HEK293 (cell line): ENCODE results near the gene ALDOC.

ENCODE experiments used
- ATF2 ChIP-seq: fragments of 450-650 bp; formaldehyde crosslinking; IDR thresholded peaks from 2 replicates; pipeline ENCODE4 v1.5.1; 2016; ENCODE audit warnings: missing biosample characterization, missing genetic modification characterization, low read depth
- HOXA7 ChIP-seq: sonication (generic); formaldehyde crosslinking; IDR thresholded peaks from 2 replicates; pipeline ENCODE4 v1.8.1; 2022; ENCODE audit warnings: missing genetic modification reagents, borderline replicate concordance
- HOXD13 ChIP-seq: sonication (generic); formaldehyde crosslinking; IDR thresholded peaks from 2 replicates; pipeline ENCODE4 v1.8.0; 2022; ENCODE audit warnings: missing genetic modification reagents, borderline replicate concordance
- IKZF3 ChIP-seq: fragments of 450-650 bp; IDR thresholded peaks from 2 replicates; pipeline ENCODE4 v1.5.0; 2018; ENCODE audit warnings: missing biosample characterization, mild to moderate bottlenecking, missing genetic modification characterization, moderate library complexity
- OSR2 ChIP-seq: fragments of 450-650 bp; formaldehyde crosslinking; IDR thresholded peaks from 2 replicates; pipeline ENCODE4 v1.5.1; 2016; ENCODE audit warnings: missing biosample characterization, missing genetic modification characterization
- PBX3 ChIP-seq: sonication (generic); formaldehyde crosslinking; IDR thresholded peaks from 2 replicates; pipeline ENCODE4 v1.8.1; 2022; ENCODE audit warnings: mild to moderate bottlenecking, moderate library complexity, missing genetic modification reagents
- RBAK ChIP-seq: fragments of 450-650 bp; formaldehyde crosslinking; IDR thresholded peaks from 2 replicates; pipeline ENCODE4 v1.5.1; 2016; ENCODE audit warnings: missing biosample characterization, missing genetic modification characterization
- SCRT1 ChIP-seq: fragments of 450-650 bp; formaldehyde crosslinking; IDR thresholded peaks from 2 replicates; pipeline ENCODE4 v1.5.1; 2016; ENCODE audit warnings: missing biosample characterization, missing genetic modification characterization, borderline replicate concordance
- SP7 ChIP-seq: fragments of 450-650 bp; formaldehyde crosslinking; IDR thresholded peaks from 2 replicates; pipeline ENCODE4 v1.5.1; 2016; ENCODE audit warnings: missing biosample characterization, missing genetic modification characterization
- TCF7L2 ChIP-seq: IDR thresholded peaks from 2 replicates; pipeline ENCODE4 v1.6.1; 2011; ENCODE audit warnings: low read depth, mild to moderate bottlenecking, inconsistent platforms, low read length, moderate library complexity, borderline replicate concordance
- ZBTB21 ChIP-seq: fragments of 450-650 bp; formaldehyde crosslinking; IDR thresholded peaks from 2 replicates; pipeline ENCODE4 v1.5.1; 2017; ENCODE audit warnings: missing biosample characterization, missing genetic modification characterization
- ZFP3 ChIP-seq: fragments of 450-650 bp; formaldehyde crosslinking; IDR thresholded peaks from 2 replicates; pipeline ENCODE4 v1.5.1; 2016; ENCODE audit warnings: low read depth, missing biosample characterization, missing genetic modification characterization
- ZFP37 ChIP-seq: fragments of 450-650 bp; formaldehyde crosslinking; IDR thresholded peaks from 2 replicates; pipeline ENCODE4 v1.5.1; 2016; ENCODE audit warnings: missing biosample characterization, missing genetic modification characterization
- ZNF121 ChIP-seq: fragments of 450-650 bp; formaldehyde crosslinking; IDR thresholded peaks from 2 replicates; pipeline ENCODE4 v1.5.1; 2016; ENCODE audit warnings: missing biosample characterization, missing genetic modification characterization
- ZNF223 ChIP-seq: fragments of 450-650 bp; formaldehyde crosslinking; IDR thresholded peaks from 2 replicates; pipeline ENCODE4 v1.5.1; 2016; ENCODE audit warnings: missing biosample characterization, missing genetic modification characterization
- ZNF302 ChIP-seq: fragments of 450-650 bp; formaldehyde crosslinking; IDR thresholded peaks from 2 replicates; pipeline ENCODE4 v1.5.1; 2016; ENCODE audit warnings: missing biosample characterization, missing genetic modification characterization, low read depth
- ZNF341 ChIP-seq: fragments of 450-650 bp; formaldehyde crosslinking; IDR thresholded peaks from 2 replicates; pipeline ENCODE4; 2016; ENCODE audit warnings: low read depth, missing biosample characterization, missing genetic modification characterization
- ZNF571 ChIP-seq: fragments of 450-650 bp; formaldehyde crosslinking; IDR thresholded peaks from 2 replicates; pipeline ENCODE4 v1.5.0; 2017; ENCODE audit warnings: missing biosample characterization, missing genetic modification characterization
- ZNF639 ChIP-seq: fragments of 450-650 bp; formaldehyde crosslinking; IDR thresholded peaks from 2 replicates; pipeline ENCODE4 v1.5.1; 2016; ENCODE audit warnings: missing biosample characterization, missing genetic modification characterization
- ZNF645 ChIP-seq: fragments of 450-650 bp; formaldehyde crosslinking; IDR thresholded peaks from 2 replicates; pipeline ENCODE4; 2016; ENCODE audit warnings: missing biosample characterization, missing genetic modification characterization
- ZNF658 ChIP-seq: fragments of 450-650 bp; formaldehyde crosslinking; IDR thresholded peaks from 2 replicates; pipeline ENCODE4; 2016; ENCODE audit warnings: missing biosample characterization, missing genetic modification characterization
- ZNF664 ChIP-seq: fragments of 450-650 bp; formaldehyde crosslinking; IDR thresholded peaks from 2 replicates; pipeline ENCODE4 v1.5.1; 2016; ENCODE audit warnings: missing biosample characterization, missing genetic modification characterization
- ZNF707 ChIP-seq: fragments of 450-650 bp; formaldehyde crosslinking; IDR thresholded peaks from 2 replicates; pipeline ENCODE4 v1.5.1; 2016; ENCODE audit warnings: missing biosample characterization, missing genetic modification characterization
- ZNF768 ChIP-seq: fragments of 450-650 bp; formaldehyde crosslinking; IDR thresholded peaks from 2 replicates; pipeline ENCODE4 v1.5.1; 2018; ENCODE audit warnings: missing biosample characterization, mild to moderate bottlenecking, missing genetic modification characterization
- ZNF785 ChIP-seq: fragments of 450-650 bp; formaldehyde crosslinking; IDR thresholded peaks from 2 replicates; pipeline ENCODE4 v1.5.1; 2016; ENCODE audit warnings: missing biosample characterization, missing genetic modification characterization
- TF ChIP-seq, protein P1 (sequence below): fragments of 450-650 bp; formaldehyde crosslinking; IDR thresholded peaks from 2 replicates; pipeline ENCODE4 v1.5.1; 2016; ENCODE audit warnings: missing biosample characterization, missing genetic modification characterization
- TF ChIP-seq, protein P2 (sequence below): fragments of 450-650 bp; IDR thresholded peaks from 2 replicates; pipeline ENCODE4 v1.5.1; 2018; ENCODE audit warnings: missing biosample characterization, missing genetic modification characterization
- TF ChIP-seq, protein P3 (sequence below): fragments of 450-650 bp; formaldehyde crosslinking; IDR thresholded peaks from 2 replicates; pipeline ENCODE4 v1.5.1; 2017; ENCODE audit warnings: missing biosample characterization, missing genetic modification characterization

Gene ALDOC

GRCh38 chr17:28599311-28600184, 22.9 kb upstream of the ALDOC start (continued):
- TF ChIP-seq ZNF639 (peak; percentile 65; the same call in 1 of the 2 replicates), ZNF664 (tag by site-specific recombination) (peak; percentile 100), ZNF302 (tag by site-specific recombination) (no peak), ZNF658 (tag by site-specific recombination) (no peak), ZNF785 (no peak), PBX3 (CRISPR knock-in tag) (no peak), IKZF3 (peak; percentile 88), ZNF768 (0 out of 2 replicates have a peak, but pooled peaks have one; percentile 26), ZNF707 (tag by site-specific recombination) (no peak), TCF7L2 (no peak), SP7 (peak; percentile 74), ZNF571 (tag by site-specific recombination) (no peak), ZFP3 (tag by site-specific recombination) (no peak), RBAK (tag by site-specific recombination) (no peak), ZNF121 (tag by site-specific recombination) (peak; percentile 90), OSR2 (0 out of 2 replicates have a peak, but pooled peaks have one; percentile 22), ZFP37 (tag by site-specific recombination) (0 out of 2 replicates have a peak, but pooled peaks have one; percentile 39), SCRT1 (tag by site-specific recombination) (peak; percentile 94), ZBTB21 (tag by site-specific recombination) (peak; percentile 63; the same call in 1 of the 2 replicates), ZNF223 (tag by site-specific recombination) (no peak), HOXD13 (CRISPR knock-in tag) (no peak), ZNF645 (no peak), ZNF341 (tag by site-specific recombination) (peak; percentile 21), HOXA7 (CRISPR knock-in tag) (no peak), ATF2 (0 out of 2 replicates have a peak, but pooled peaks have one; percentile 2)
- TF ChIP-seq, protein P1, sequence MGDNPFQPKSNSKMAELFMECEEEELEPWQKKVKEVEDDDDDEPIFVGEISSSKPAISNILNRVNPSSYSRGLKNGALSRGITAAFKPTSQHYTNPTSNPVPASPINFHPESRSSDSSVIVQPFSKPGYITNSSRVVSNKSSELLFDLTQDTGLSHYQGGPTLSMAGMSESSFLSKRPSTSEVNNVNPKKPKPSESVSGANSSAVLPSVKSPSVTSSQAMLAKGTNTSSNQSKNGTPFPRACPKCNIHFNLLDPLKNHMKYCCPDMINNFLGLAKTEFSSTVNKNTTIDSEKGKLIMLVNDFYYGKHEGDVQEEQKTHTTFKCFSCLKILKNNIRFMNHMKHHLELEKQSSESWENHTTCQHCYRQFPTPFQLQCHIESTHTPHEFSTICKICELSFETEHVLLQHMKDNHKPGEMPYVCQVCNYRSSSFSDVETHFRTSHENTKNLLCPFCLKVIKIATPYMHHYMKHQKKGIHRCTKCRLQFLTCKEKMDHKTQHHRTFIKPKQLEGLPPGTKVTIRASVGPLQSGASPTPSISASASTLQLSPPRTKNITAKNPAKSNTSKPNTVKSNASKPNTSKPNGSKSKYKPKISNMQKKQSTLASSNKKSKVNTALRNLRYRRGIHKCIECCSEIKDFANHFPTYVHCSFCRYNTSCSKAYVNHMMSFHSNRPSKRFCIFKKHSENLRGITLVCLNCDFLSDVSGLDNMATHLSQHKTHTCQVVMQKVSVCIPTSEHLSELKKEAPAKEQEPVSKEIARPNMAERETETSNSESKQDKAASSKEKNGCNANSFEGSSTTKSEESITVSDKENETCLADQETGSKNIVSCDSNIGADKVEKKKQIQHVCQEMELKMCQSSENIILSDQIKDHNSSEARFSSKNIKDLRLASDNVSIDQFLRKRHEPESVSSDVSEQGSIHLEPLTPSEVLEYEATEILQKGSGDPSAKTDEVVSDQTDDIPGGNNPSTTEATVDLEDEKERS (tag by site-specific recombination): peak; percentile 59; the same call in 1 of the 2 replicates
- TF ChIP-seq, protein P2, sequence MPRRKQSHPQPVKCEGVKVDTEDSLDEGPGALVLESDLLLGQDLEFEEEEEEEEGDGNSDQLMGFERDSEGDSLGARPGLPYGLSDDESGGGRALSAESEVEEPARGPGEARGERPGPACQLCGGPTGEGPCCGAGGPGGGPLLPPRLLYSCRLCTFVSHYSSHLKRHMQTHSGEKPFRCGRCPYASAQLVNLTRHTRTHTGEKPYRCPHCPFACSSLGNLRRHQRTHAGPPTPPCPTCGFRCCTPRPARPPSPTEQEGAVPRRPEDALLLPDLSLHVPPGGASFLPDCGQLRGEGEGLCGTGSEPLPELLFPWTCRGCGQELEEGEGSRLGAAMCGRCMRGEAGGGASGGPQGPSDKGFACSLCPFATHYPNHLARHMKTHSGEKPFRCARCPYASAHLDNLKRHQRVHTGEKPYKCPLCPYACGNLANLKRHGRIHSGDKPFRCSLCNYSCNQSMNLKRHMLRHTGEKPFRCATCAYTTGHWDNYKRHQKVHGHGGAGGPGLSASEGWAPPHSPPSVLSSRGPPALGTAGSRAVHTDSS (tag by site-specific recombination): 0 out of 2 replicates have a peak, but pooled peaks have one; percentile 2
- TF ChIP-seq, protein P3, sequence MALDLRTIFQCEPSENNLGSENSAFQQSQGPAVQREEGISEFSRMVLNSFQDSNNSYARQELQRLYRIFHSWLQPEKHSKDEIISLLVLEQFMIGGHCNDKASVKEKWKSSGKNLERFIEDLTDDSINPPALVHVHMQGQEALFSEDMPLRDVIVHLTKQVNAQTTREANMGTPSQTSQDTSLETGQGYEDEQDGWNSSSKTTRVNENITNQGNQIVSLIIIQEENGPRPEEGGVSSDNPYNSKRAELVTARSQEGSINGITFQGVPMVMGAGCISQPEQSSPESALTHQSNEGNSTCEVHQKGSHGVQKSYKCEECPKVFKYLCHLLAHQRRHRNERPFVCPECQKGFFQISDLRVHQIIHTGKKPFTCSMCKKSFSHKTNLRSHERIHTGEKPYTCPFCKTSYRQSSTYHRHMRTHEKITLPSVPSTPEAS (tag by site-specific recombination): no peak; the same call in 1 of the 2 replicates
